SK-N-SH treated with all-trans-retinoic acid at 6 μM for 48 hours (cell line): ENCODE data around the gene TBATA.

Source experiments
- ARNTL ChIP-seq: fragments of 450-650 bp; formaldehyde crosslinking; IDR thresholded peaks from 2 replicates; pipeline ENCODE4 v1.5.0; 2020; ENCODE audit warnings: low read depth, mild to moderate bottlenecking, moderate library complexity, borderline replicate concordance
- BACH2 ChIP-seq: fragments of 250-450 bp; sonication (Bioruptor Pico); IDR thresholded peaks from 2 replicates; pipeline ENCODE4 v1.9.0; 2021; ENCODE audit warnings: mild to moderate bottlenecking, borderline replicate concordance
- ZC3H10 ChIP-seq: fragments of 250-450 bp; sonication (Bioruptor Pico); IDR thresholded peaks from 2 replicates; pipeline ENCODE4 v1.5.1; 2021; ENCODE audit warnings: mild to moderate bottlenecking, moderate library complexity
- ZFP30 ChIP-seq: fragments of 450-650 bp; formaldehyde crosslinking; IDR thresholded peaks from 2 replicates; pipeline ENCODE4 v1.5.0; 2022; ENCODE audit warnings: mild to moderate bottlenecking, moderate library complexity
- ZNF8 ChIP-seq: fragments of 450-650 bp; formaldehyde crosslinking; IDR thresholded peaks from 2 replicates; pipeline ENCODE4 v1.5.0; 2020; ENCODE audit warnings: mild to moderate bottlenecking, moderate library complexity
- TF ChIP-seq, protein P1 (sequence below): fragments of 250-450 bp; sonication (Bioruptor Pico); IDR thresholded peaks from 2 replicates; pipeline ENCODE4 v1.5.0; 2020; ENCODE audit warnings: mild to moderate bottlenecking, moderate library complexity
- TF ChIP-seq, protein P2 (sequence below): fragments of 250-450 bp; sonication (Bioruptor Pico); IDR thresholded peaks from 2 replicates; pipeline ENCODE4 v1.8.0; 2020; ENCODE audit warnings: mild to moderate bottlenecking, moderate library complexity, borderline replicate concordance

DNA sequence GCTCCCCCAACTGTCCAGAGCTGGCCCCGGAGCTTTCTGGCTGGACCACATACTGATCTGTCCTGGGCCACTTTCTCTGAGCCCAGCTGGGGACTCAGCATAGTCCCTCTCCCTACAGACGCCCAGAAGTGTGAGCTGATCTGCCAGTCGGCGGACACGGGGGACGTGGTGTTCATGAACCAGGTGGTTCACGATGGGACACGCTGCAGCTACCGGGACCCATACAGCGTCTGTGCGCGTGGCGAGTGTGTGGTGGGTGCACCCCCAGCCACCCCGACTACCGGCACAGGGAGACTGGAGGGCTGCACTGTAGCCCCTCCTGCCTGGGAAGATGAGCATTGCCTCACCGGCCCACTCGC, 41.8 kb downstream of the TBATA start:
- no peak for TF ChIP-seq ZC3H10 (CRISPR knock-in tag)
- no peak for TF ChIP-seq ZFP30
- TF ChIP-seq ARNTL (CRISPR knock-in tag): no peak
- TF ChIP-seq, protein P1, sequence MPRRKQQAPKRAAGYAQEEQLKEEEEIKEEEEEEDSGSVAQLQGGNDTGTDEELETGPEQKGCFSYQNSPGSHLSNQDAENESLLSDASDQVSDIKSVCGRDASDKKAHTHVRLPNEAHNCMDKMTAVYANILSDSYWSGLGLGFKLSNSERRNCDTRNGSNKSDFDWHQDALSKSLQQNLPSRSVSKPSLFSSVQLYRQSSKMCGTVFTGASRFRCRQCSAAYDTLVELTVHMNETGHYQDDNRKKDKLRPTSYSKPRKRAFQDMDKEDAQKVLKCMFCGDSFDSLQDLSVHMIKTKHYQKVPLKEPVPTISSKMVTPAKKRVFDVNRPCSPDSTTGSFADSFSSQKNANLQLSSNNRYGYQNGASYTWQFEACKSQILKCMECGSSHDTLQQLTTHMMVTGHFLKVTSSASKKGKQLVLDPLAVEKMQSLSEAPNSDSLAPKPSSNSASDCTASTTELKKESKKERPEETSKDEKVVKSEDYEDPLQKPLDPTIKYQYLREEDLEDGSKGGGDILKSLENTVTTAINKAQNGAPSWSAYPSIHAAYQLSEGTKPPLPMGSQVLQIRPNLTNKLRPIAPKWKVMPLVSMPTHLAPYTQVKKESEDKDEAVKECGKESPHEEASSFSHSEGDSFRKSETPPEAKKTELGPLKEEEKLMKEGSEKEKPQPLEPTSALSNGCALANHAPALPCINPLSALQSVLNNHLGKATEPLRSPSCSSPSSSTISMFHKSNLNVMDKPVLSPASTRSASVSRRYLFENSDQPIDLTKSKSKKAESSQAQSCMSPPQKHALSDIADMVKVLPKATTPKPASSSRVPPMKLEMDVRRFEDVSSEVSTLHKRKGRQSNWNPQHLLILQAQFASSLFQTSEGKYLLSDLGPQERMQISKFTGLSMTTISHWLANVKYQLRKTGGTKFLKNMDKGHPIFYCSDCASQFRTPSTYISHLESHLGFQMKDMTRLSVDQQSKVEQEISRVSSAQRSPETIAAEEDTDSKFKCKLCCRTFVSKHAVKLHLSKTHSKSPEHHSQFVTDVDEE (CRISPR knock-in tag): no peak
- no peak for TF ChIP-seq BACH2 (CRISPR knock-in tag)
- TF ChIP-seq ZNF8 (CRISPR knock-in tag): no peak
- TF ChIP-seq, protein P2, sequence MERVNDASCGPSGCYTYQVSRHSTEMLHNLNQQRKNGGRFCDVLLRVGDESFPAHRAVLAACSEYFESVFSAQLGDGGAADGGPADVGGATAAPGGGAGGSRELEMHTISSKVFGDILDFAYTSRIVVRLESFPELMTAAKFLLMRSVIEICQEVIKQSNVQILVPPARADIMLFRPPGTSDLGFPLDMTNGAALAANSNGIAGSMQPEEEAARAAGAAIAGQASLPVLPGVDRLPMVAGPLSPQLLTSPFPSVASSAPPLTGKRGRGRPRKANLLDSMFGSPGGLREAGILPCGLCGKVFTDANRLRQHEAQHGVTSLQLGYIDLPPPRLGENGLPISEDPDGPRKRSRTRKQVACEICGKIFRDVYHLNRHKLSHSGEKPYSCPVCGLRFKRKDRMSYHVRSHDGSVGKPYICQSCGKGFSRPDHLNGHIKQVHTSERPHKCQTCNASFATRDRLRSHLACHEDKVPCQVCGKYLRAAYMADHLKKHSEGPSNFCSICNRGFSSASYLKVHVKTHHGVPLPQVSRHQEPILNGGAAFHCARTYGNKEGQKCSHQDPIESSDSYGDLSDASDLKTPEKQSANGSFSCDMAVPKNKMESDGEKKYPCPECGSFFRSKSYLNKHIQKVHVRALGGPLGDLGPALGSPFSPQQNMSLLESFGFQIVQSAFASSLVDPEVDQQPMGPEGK (CRISPR knock-in tag): no peak
